Endodermal cell (in vitro differentiated cells): ENCODE measurements around the gene KLF16. TPM values are rescaled to one million over a fixed set of nuclear protein-coding genes. Genes with fewer than 3 reads are reported as not detected.

Experiments used
- DNase-seq: peaks from one replicate; pipeline ENCODE4 v3.0.0-alpha.2; 2017
- H3K27ac ChIP-seq: 2 replicates; pipeline ENCODE4 v1.5.1; 2013; ENCODE audit warnings: mild to moderate bottlenecking, low read depth, low read length, moderate library complexity
- H3K27me3 ChIP-seq: 2 replicates; pipeline ENCODE4 v1.6.1; 2013; ENCODE audit warnings: mild to moderate bottlenecking, low read length, moderate library complexity; ENCODE audit not compliant: insufficient read depth, control insufficient read depth, poor library complexity, severe bottlenecking
- H3K36me3 ChIP-seq: 2 replicates; pipeline ENCODE4 v1.7.0; 2013; ENCODE audit warnings: mild to moderate bottlenecking, low read length, moderate library complexity; ENCODE audit not compliant: control insufficient read depth, insufficient read depth
- H3K4me1 ChIP-seq: one replicate; pipeline ENCODE4 v1.7.0; 2013; ENCODE audit warnings: low read length; ENCODE audit not compliant: control insufficient read depth, insufficient read depth
- H3K4me3 ChIP-seq: 2 replicates; pipeline ENCODE4 v1.5.1; 2013; ENCODE audit warnings: mild to moderate bottlenecking, low read length, moderate library complexity
- H3K9ac ChIP-seq: 2 replicates; pipeline ENCODE4 v1.6.1; 2013; ENCODE audit warnings: mild to moderate bottlenecking, low read length, moderate library complexity; ENCODE audit not compliant: poor library complexity, severe bottlenecking; ENCODE audit errors: extremely low read depth
- H3K9me3 ChIP-seq: 2 replicates; pipeline ENCODE4 v1.6.1; 2013; ENCODE audit warnings: mild to moderate bottlenecking, low read length, moderate library complexity; ENCODE audit not compliant: control insufficient read depth
- H3K27ac Mint-ChIP-seq: 2 replicates; pipeline ENCODE4 v1.8.0; 2020; ENCODE audit warnings: mixed read lengths
- H3K27me3 Mint-ChIP-seq: 2 replicates; pipeline ENCODE4 v1.8.0; 2021; ENCODE audit warnings: mild to moderate bottlenecking, mixed read lengths; ENCODE audit not compliant: insufficient read depth
- H3K36me3 Mint-ChIP-seq: 2 replicates; pipeline ENCODE4 v1.8.0; 2020; ENCODE audit warnings: low read depth, mixed read lengths
- H3K4me1 Mint-ChIP-seq: 2 replicates; pipeline ENCODE4 v1.8.0; 2020; ENCODE audit warnings: mixed read lengths
- H3K4me3 Mint-ChIP-seq: 2 replicates; pipeline ENCODE4 v1.8.0; 2020; ENCODE audit warnings: mild to moderate bottlenecking, moderate library complexity, mixed read lengths
- H3K9me3 Mint-ChIP-seq: 2 replicates; pipeline ENCODE4 v1.8.0; 2020; ENCODE audit warnings: mild to moderate bottlenecking, mixed read lengths
- CTCF ChIP-seq: fragments of 200-600 bp; sonication (generic); conservative IDR thresholded peaks from 2 replicates; pipeline ENCODE4 v1.5.0; 2021; ENCODE audit warnings: antibody characterized with exemption, mild to moderate bottlenecking
- WGBS, 2 experiments: methylation state at CpG; one replicate each; pipeline versions ENCODE4 v1.1.5 to v1.1.7; 2013; ENCODE audit warnings: missing lambda C conversion rate in 2 of 2, mixed read lengths in 1 of 2; ENCODE audit not compliant: insufficient coverage in 1 of 2, insufficient read length in 1 of 2; 5-methylcytosine and 5-hydroxymethylcytosine counted together
- total RNA-seq, 2 donors: library from RNA; stranded (reverse); fragmentation: NEBNext Ultra II Directional in 1 of 2; extraction: Animal tissue kit (Norgen Biotek cat#: 25700) in 1 of 2; gene quantifications; 2 replicates in 1 of 2; 3 replicates in 1 of 2; pipeline ENCODE4 v1.2.1, GENCODE V29; 2021

The KLF16 gene
- total RNA-seq, 2 donors from 2014 or later = 39.0 to 42.9 TPM

- WGBS, 2 experiments = 69 to 100% methylated on average over 1 to 16 of the region's 16 CpGs
- TF ChIP-seq CTCF = no peak
- H3K9me3 Mint-ChIP-seq = no peaks in the 10 kb centered on the region
- Histone ChIP-seq H3K27me3 (no peaks in the 10 kb centered on the region), H3K9me3 (no peaks in the 10 kb centered on the region), H3K36me3 (peaks cover 4% of the 10 kb centered on the region), H3K4me3 (no peak overlapping the region), H3K9ac (no peak overlapping the region), H3K27ac (no peak overlapping the region), H3K4me1 (peaks cover 28% of the 10 kb centered on the region)
- no peak overlapping the region for H3K27ac Mint-ChIP-seq
- DNase-seq = no peak
- H3K36me3 Mint-ChIP-seq = peaks cover 4% of the 10 kb centered on the region
- H3K27me3 Mint-ChIP-seq = peaks cover 7% of the 10 kb centered on the region
- H3K4me1 Mint-ChIP-seq = peaks cover 39% of the 10 kb centered on the region
- H3K4me3 Mint-ChIP-seq = peak overlapping the region; percentile 40
These were observed 5.6 kb downstream of the KLF16 start for GRCh38 chr19:1857648-1858326.

GRCh38 chr19:1856698-1857603 lies 6.4 kb downstream of the KLF16 start:
- Mint-ChIP-seq H3K4me1 (peaks cover 39% of the 10 kb centered on the region), H3K27ac (no peak overlapping the region), H3K4me3 (peak overlapping the region; percentile 40), H3K9me3 (no peaks in the 10 kb centered on the region), H3K27me3 (peaks cover 7% of the 10 kb centered on the region), H3K36me3 (peaks cover 4% of the 10 kb centered on the region)
- H3K9me3 ChIP-seq = no peaks in the 10 kb centered on the region
- no peak overlapping the region for H3K9ac ChIP-seq
- DNase-seq = peak; percentile 91
- H3K4me1 ChIP-seq = peaks cover 28% of the 10 kb centered on the region
- no peak overlapping the region for H3K4me3 ChIP-seq
- 46 to 53% methylated on average over 35 to 70 of the region's 73 CpGs for WGBS, 2 experiments
- H3K27ac ChIP-seq = peak overlapping the region; percentile 89
- peaks cover 4% of the 10 kb centered on the region for H3K36me3 ChIP-seq
- no peak for TF ChIP-seq CTCF
- H3K27me3 ChIP-seq = no peaks in the 10 kb centered on the region

GRCh38 chr19:1856345-1856697 lies 7.1 kb downstream of the KLF16 start:
- no peak for DNase-seq
- no peak overlapping the region for H3K9ac ChIP-seq
- no peaks in the 10 kb centered on the region for H3K9me3 Mint-ChIP-seq
- H3K4me3 Mint-ChIP-seq = peak overlapping the region; percentile 39
- peaks cover 4% of the 10 kb centered on the region for H3K36me3 Mint-ChIP-seq
- H3K27ac Mint-ChIP-seq = peak overlapping the region; percentile 84
- peaks cover 28% of the 10 kb centered on the region for H3K4me1 ChIP-seq
- TF ChIP-seq CTCF = no peak
- peaks cover 4% of the 10 kb centered on the region for H3K36me3 ChIP-seq
- H3K4me1 Mint-ChIP-seq = peaks cover 34% of the 10 kb centered on the region
- H3K27me3 Mint-ChIP-seq = peaks cover 2% of the 10 kb centered on the region
- no peaks in the 10 kb centered on the region for H3K9me3 ChIP-seq
- no peaks in the 10 kb centered on the region for H3K27me3 ChIP-seq
- peak overlapping the region; percentile 89 for H3K27ac ChIP-seq
- H3K4me3 ChIP-seq = no peak overlapping the region
- 86% methylated on average over 6 of the region's 6 CpGs; no CpG with 5 or more reads in 1 of the 2 experiments for WGBS, 2 experiments
